WTC11 (cell line): ENCODE results near the gene FAM20B. TPM values are rescaled to one million over a fixed set of nuclear protein-coding genes. Genes with fewer than 3 reads are reported as not detected.
"Not testable (repeated sequence)": the region's sequence is repeated elsewhere in the genome, so short reads cannot be mapped to it uniquely, and the experiment has no call there.

Experiments
- ATAC-seq: fragments of 200-7000 bp; cut with Tn5 transposase; 2 replicates; pipeline ENCODE4 v1.10.0; 2021; ENCODE audit warnings: mild to moderate bottlenecking, moderate library complexity
- CTCF ChIA-PET: fragments of 300-600 bp; sonication (Branson Sonifier 250); formaldehyde crosslinking; loops from one replicate; lab custom pipeline; 2021; ENCODE audit warnings: antibody characterized with exemption; lab: Charles Lee
- POLR2A ChIA-PET: fragments of 350-600 bp; sonication (Branson Sonifier 250); formaldehyde crosslinking; loops from one replicate; lab custom pipeline; 2021; ENCODE audit warnings: antibody characterized with exemption; lab: Charles Lee
- DNase-seq: peaks from one replicate; pipeline ENCODE4 v3.0.0; 2021; ENCODE audit warnings: low spot score
- H3K27ac Mint-ChIP-seq: 2 replicates; pipeline ENCODE4 v1.8.0; 2021; ENCODE audit warnings: mixed read lengths
- H3K27me3 Mint-ChIP-seq: 2 replicates; pipeline ENCODE4 v1.8.0; 2021; ENCODE audit warnings: low read depth, mild to moderate bottlenecking, moderate library complexity, mixed read lengths
- H3K36me3 Mint-ChIP-seq: 2 replicates; pipeline ENCODE4 v1.8.0; 2021; ENCODE audit warnings: mixed read lengths
- H3K4me1 Mint-ChIP-seq: 2 replicates; pipeline ENCODE4 v1.8.0; 2022; ENCODE audit warnings: mixed read lengths
- H3K4me3 Mint-ChIP-seq: 2 replicates; pipeline ENCODE4 v1.8.0; 2021; ENCODE audit warnings: mild to moderate bottlenecking, moderate library complexity, mixed read lengths
- H3K9me3 Mint-ChIP-seq: 2 replicates; pipeline ENCODE4 v1.8.0; 2021; ENCODE audit warnings: mixed read lengths
- AR ChIP-seq: fragments of 250-450 bp; sonication (Bioruptor Pico); IDR thresholded peaks from 2 replicates; pipeline ENCODE4 v1.9.0; 2021; ENCODE audit warnings: mild to moderate bottlenecking
- ETV6 ChIP-seq: sonication (generic); formaldehyde crosslinking; IDR thresholded peaks from 2 replicates; pipeline ENCODE4 v1.8.1; 2022; ENCODE audit warnings: mild to moderate bottlenecking, missing genetic modification reagents
- FOXK1 ChIP-seq: sonication (generic); formaldehyde crosslinking; IDR thresholded peaks from 2 replicates; pipeline ENCODE4 v1.8.0; 2022; ENCODE audit warnings: mild to moderate bottlenecking, moderate library complexity, missing genetic modification reagents
- MAX ChIP-seq: sonication (generic); formaldehyde crosslinking; IDR thresholded peaks from 2 replicates; pipeline ENCODE4 v1.8.0; 2022; ENCODE audit warnings: mild to moderate bottlenecking, missing genetic modification reagents
- OVOL2 ChIP-seq: fragments of 250-450 bp; sonication (Bioruptor Pico); IDR thresholded peaks from 2 replicates; pipeline ENCODE4 v1.9.0; 2021; ENCODE audit warnings: mild to moderate bottlenecking, borderline replicate concordance
- TEAD4 ChIP-seq: sonication (generic); formaldehyde crosslinking; IDR thresholded peaks from 2 replicates; pipeline ENCODE4 v1.8.0; 2022; ENCODE audit warnings: mild to moderate bottlenecking, missing genetic modification reagents
- ZNF416 ChIP-seq: fragments of 250-450 bp; sonication (Bioruptor Pico); IDR thresholded peaks from 2 replicates; pipeline ENCODE4 v1.9.0; 2021; ENCODE audit warnings: mild to moderate bottlenecking, inconsistent platforms
- total RNA-seq: library from RNA; stranded (reverse); gene quantifications from 3 replicates; pipeline ENCODE4 v1.2.3, GENCODE V29; 2021
- TF ChIP-seq, protein P1 (sequence below): sonication (generic); formaldehyde crosslinking; IDR thresholded peaks from 2 replicates; pipeline ENCODE4 v1.8.0; 2023; ENCODE audit warnings: missing genetic modification reagents, mild to moderate bottlenecking, borderline replicate concordance
- TF ChIP-seq, protein P2 (sequence below): sonication (generic); formaldehyde crosslinking; IDR thresholded peaks from 2 replicates; pipeline ENCODE4 v1.8.1; 2023; ENCODE audit warnings: mild to moderate bottlenecking, missing genetic modification reagents, borderline replicate concordance
- TF ChIP-seq, protein P3 (sequence below): fragments of 200-600 bp; IDR thresholded peaks from 2 replicates; pipeline ENCODE4 v1.8.0; 2022; ENCODE audit warnings: antibody characterized with exemption
- TF ChIP-seq, protein P4 (sequence below): sonication (generic); formaldehyde crosslinking; IDR thresholded peaks from 2 replicates; pipeline ENCODE4 v1.8.1; 2022; ENCODE audit warnings: low read depth, mild to moderate bottlenecking, moderate library complexity, missing genetic modification reagents, borderline replicate concordance

The FAM20B gene
- total RNA-seq, 1 experiment from 2014 or later = 36.1 TPM

GRCh38 chr1:179001451-179001850 lies 24.2 kb upstream of the FAM20B start (continued):
- TF ChIP-seq, protein P1, sequence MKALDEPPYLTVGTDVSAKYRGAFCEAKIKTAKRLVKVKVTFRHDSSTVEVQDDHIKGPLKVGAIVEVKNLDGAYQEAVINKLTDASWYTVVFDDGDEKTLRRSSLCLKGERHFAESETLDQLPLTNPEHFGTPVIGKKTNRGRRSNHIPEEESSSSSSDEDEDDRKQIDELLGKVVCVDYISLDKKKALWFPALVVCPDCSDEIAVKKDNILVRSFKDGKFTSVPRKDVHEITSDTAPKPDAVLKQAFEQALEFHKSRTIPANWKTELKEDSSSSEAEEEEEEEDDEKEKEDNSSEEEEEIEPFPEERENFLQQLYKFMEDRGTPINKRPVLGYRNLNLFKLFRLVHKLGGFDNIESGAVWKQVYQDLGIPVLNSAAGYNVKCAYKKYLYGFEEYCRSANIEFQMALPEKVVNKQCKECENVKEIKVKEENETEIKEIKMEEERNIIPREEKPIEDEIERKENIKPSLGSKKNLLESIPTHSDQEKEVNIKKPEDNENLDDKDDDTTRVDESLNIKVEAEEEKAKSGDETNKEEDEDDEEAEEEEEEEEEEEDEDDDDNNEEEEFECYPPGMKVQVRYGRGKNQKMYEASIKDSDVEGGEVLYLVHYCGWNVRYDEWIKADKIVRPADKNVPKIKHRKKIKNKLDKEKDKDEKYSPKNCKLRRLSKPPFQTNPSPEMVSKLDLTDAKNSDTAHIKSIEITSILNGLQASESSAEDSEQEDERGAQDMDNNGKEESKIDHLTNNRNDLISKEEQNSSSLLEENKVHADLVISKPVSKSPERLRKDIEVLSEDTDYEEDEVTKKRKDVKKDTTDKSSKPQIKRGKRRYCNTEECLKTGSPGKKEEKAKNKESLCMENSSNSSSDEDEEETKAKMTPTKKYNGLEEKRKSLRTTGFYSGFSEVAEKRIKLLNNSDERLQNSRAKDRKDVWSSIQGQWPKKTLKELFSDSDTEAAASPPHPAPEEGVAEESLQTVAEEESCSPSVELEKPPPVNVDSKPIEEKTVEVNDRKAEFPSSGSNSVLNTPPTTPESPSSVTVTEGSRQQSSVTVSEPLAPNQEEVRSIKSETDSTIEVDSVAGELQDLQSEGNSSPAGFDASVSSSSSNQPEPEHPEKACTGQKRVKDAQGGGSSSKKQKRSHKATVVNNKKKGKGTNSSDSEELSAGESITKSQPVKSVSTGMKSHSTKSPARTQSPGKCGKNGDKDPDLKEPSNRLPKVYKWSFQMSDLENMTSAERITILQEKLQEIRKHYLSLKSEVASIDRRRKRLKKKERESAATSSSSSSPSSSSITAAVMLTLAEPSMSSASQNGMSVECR = no peak

- not testable (repeated sequence) for H3K27ac Mint-ChIP-seq, H3K36me3 Mint-ChIP-seq, H3K27me3 Mint-ChIP-seq, H3K9me3 Mint-ChIP-seq, H3K4me1 Mint-ChIP-seq, DNase-seq
- CTCF ChIA-PET = interaction anchor here (0.6 to 2.8 kb wide), 84 partner anchors 10 to 909 kb away, joined by 3 to 86 read pairs (median 5); partner anchors contain the start of genes ANGPTL1, RALGPS2 and TEX35
- POLR2A ChIA-PET = interaction anchor here (0.5 to 1.5 kb wide), 2 partner anchors 276 to 277 kb away, joined by 6 read pairs; partner anchors contain the start of gene RALGPS2
- H3K4me3 Mint-ChIP-seq = peak overlapping the region; percentile 51; the same call in 1 of the 2 replicates
- peak; percentile 4; the same call in 1 of the 2 replicates for ATAC-seq
Observed at GRCh38 chr1:179002064-179002463, 23.6 kb upstream of the FAM20B start.

- H3K27me3 Mint-ChIP-seq = no peaks in the 10 kb centered on the region; the same call in 1 of the 2 replicates
- TF ChIP-seq, protein P2, sequence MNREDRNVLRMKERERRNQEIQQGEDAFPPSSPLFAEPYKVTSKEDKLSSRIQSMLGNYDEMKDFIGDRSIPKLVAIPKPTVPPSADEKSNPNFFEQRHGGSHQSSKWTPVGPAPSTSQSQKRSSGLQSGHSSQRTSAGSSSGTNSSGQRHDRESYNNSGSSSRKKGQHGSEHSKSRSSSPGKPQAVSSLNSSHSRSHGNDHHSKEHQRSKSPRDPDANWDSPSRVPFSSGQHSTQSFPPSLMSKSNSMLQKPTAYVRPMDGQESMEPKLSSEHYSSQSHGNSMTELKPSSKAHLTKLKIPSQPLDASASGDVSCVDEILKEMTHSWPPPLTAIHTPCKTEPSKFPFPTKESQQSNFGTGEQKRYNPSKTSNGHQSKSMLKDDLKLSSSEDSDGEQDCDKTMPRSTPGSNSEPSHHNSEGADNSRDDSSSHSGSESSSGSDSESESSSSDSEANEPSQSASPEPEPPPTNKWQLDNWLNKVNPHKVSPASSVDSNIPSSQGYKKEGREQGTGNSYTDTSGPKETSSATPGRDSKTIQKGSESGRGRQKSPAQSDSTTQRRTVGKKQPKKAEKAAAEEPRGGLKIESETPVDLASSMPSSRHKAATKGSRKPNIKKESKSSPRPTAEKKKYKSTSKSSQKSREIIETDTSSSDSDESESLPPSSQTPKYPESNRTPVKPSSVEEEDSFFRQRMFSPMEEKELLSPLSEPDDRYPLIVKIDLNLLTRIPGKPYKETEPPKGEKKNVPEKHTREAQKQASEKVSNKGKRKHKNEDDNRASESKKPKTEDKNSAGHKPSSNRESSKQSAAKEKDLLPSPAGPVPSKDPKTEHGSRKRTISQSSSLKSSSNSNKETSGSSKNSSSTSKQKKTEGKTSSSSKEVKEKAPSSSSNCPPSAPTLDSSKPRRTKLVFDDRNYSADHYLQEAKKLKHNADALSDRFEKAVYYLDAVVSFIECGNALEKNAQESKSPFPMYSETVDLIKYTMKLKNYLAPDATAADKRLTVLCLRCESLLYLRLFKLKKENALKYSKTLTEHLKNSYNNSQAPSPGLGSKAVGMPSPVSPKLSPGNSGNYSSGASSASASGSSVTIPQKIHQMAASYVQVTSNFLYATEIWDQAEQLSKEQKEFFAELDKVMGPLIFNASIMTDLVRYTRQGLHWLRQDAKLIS (CRISPR knock-in tag) = no peak
- TF ChIP-seq ETV6 = peak; percentile 17; the same call in 1 of the 2 replicates
- TF ChIP-seq, protein P3, sequence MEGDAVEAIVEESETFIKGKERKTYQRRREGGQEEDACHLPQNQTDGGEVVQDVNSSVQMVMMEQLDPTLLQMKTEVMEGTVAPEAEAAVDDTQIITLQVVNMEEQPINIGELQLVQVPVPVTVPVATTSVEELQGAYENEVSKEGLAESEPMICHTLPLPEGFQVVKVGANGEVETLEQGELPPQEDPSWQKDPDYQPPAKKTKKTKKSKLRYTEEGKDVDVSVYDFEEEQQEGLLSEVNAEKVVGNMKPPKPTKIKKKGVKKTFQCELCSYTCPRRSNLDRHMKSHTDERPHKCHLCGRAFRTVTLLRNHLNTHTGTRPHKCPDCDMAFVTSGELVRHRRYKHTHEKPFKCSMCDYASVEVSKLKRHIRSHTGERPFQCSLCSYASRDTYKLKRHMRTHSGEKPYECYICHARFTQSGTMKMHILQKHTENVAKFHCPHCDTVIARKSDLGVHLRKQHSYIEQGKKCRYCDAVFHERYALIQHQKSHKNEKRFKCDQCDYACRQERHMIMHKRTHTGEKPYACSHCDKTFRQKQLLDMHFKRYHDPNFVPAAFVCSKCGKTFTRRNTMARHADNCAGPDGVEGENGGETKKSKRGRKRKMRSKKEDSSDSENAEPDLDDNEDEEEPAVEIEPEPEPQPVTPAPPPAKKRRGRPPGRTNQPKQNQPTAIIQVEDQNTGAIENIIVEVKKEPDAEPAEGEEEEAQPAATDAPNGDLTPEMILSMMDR = peak; percentile 94
- CTCF ChIA-PET = interaction anchor here (0.6 to 2.8 kb wide), 92 partner anchors 9 to 910 kb away, joined by 3 to 86 read pairs (median 5); partner anchors contain the start of genes ANGPTL1, RALGPS2 and TEX35
- peak; percentile 97 for DNase-seq
- H3K4me1 Mint-ChIP-seq = peaks cover 10% of the 10 kb centered on the region
- H3K4me3 Mint-ChIP-seq = peak overlapping the region; percentile 51
- peak; percentile 97 for ATAC-seq
- H3K9me3 Mint-ChIP-seq = no peaks in the 10 kb centered on the region
- no peaks in the 10 kb centered on the region for H3K36me3 Mint-ChIP-seq
- H3K27ac Mint-ChIP-seq = peak overlapping the region; percentile 71; the same call in 1 of the 2 replicates
- POLR2A ChIA-PET = interaction anchor here (0.8 to 1.5 kb wide), 2 partner anchors 278 to 461 kb away, joined by 3 to 6 read pairs; partner anchors contain the start of gene RALGPS2
Observed at GRCh38 chr1:179002552-179003345, 22.9 kb upstream of the FAM20B start.

DNA sequence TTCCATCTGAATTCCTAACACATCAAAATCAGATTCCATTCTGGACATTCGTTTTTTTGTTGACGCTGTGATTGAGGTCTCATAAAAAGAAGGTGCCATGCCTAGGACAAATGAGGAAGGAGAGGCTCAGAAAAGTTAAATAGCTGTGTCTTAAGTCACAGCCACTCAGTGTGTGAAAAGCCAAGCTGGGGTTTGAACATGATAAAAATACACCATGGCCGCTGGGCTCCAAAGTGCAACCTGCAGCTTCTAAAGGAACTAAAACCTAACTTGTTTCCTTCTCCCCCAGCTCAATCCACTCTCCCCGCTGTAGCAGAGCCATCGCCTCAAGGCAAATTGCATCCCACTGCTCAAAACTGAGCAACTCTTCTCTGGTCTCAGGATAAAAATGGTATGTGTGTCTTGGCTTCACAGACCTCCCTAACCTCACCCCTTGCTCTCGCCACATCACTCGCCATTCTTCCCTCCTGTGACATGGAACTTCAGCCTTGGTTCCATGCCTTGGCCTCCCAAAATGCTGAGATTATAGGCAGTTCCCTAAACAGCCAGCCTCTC lies 22.1 kb upstream of the FAM20B start:
- H3K36me3 Mint-ChIP-seq = no peaks in the 10 kb centered on the region
- H3K27me3 Mint-ChIP-seq = no peaks in the 10 kb centered on the region; the same call in 1 of the 2 replicates
- CTCF ChIA-PET = interaction anchor here (0.6 to 2.8 kb wide), 50 partner anchors 13 to 693 kb away, joined by 3 to 86 read pairs (median 8); partner anchors contain the start of genes ANGPTL1 and RALGPS2
- 0 out of 2 replicates have a peak overlapping the region, but pooled peaks have one; percentile 2 for H3K27ac Mint-ChIP-seq
- ATAC-seq (no peak), DNase-seq (no peak)
- TF ChIP-seq OVOL2 (CRISPR knock-in tag) = no peak
- TF ChIP-seq AR = no peak
- no peak for TF ChIP-seq ZNF416 (CRISPR knock-in tag)
- TF ChIP-seq TEAD4 (CRISPR knock-in tag) = no peak
- TF ChIP-seq, protein P4, sequence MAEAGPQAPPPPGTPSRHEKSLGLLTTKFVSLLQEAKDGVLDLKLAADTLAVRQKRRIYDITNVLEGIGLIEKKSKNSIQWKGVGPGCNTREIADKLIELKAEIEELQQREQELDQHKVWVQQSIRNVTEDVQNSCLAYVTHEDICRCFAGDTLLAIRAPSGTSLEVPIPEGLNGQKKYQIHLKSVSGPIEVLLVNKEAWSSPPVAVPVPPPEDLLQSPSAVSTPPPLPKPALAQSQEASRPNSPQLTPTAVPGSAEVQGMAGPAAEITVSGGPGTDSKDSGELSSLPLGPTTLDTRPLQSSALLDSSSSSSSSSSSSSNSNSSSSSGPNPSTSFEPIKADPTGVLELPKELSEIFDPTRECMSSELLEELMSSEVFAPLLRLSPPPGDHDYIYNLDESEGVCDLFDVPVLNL (CRISPR knock-in tag) = no peak
- TF ChIP-seq FOXK1 (CRISPR knock-in tag) = no peak
- no peak for TF ChIP-seq MAX
- no peak overlapping the region for H3K4me3 Mint-ChIP-seq
- POLR2A ChIA-PET = interaction anchor here (1.5 kb wide), 1 partner anchor 279 kb away, joined by 6 read pairs; the partner anchor contains the start of gene RALGPS2
- peaks cover 10% of the 10 kb centered on the region for H3K4me1 Mint-ChIP-seq
- H3K9me3 Mint-ChIP-seq = no peaks in the 10 kb centered on the region
